Epidermal melanocyte (primary cell): Measurements from ENCODE around the gene CXCL1.

ENCODE experiments used
- DNase-seq: peaks from one replicate; pipeline ENCODE4 v3.0.0; 2011; ENCODE audit warnings: low spot score; ENCODE audit not compliant: insufficient read length

Gene CXCL1

DNA sequence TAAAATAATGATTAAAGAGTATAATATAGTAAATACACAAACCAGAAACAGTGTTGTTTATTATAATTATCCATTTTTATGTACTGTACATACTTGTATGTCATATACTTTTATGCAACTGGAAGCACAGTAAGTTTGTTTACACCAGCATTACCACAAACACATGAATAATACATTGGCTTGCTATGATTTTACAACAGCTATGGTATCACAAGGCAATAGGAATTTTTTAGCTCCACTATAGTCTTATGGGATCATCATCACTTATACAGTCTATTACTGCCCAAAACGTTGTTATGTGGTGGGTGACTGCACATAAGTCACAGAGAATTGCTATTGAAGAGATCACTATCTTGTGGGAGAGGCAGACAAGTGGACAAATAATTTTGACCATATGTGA, 17.9 kb upstream of the CXCL1 start:
- DNase-seq, result no peak

GRCh38 chr4:73852771-73853170, 16.4 kb upstream of the CXCL1 start:
- DNase-seq, result no peak

DNA sequence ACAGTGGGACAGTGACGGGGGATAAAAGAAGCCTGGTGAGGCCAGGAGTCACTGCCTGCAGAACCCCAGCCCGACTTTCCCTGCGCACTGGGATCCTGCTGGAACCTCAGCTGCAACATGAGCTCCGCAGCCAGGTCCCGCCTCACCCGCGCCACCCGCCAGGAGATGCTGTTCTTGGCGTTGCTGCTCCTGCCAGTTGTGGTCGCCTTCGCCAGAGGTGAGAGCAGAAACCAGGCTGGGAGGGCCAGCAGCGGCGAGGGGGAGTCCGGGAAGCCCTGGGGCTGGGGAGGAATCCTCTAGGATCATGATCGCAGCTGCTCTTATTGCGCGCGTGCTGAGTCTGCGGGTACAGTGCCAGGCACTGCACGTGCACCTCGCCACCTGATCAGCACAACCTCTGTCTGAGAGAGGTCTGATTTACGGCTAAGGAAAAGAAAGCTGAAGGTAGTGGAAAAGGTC, 15.9 kb upstream of the CXCL1 start, which contains the start of gene PF4V1:
Gene PF4V1, plus strand, starts transcription at position 51 of the 459 bp plus-strand sequence. Its CDS starts 67 bp downstream, at position 118.
- DNase-seq, result no peak

DNA sequence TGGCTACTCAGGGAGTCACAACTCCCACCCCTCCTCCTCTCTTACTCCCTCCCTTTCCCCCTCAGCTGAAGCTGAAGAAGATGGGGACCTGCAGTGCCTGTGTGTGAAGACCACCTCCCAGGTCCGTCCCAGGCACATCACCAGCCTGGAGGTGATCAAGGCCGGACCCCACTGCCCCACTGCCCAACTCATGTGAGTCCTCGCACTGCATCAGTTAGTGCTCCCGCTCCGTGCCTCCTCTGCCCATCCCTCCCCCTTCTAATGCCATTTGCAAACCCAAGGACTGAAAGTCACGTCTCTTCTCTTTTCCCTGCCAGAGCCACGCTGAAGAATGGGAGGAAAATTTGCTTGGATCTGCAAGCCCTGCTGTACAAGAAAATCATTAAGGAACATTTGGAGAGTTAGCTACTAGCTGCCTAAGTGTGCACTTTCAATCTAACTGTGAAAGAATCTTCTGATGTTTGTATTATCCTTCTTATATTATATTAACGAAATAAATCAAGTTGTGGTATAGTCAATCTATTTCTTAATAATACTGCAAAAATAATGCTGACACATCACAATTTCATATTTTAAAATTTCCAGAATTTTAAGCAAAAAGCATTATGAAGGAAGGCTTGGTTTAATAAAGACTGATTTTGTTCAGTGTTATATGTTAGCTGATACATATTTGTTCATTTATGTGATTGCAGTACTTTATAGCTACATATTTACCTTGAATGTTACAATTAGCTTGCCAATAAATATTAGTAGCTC, 15.3 kb upstream of the CXCL1 start:
- no peak for DNase-seq

- no peak for DNase-seq
Observed at GRCh38 chr4:73855406-73855805, 13.8 kb upstream of the CXCL1 start.

DNA sequence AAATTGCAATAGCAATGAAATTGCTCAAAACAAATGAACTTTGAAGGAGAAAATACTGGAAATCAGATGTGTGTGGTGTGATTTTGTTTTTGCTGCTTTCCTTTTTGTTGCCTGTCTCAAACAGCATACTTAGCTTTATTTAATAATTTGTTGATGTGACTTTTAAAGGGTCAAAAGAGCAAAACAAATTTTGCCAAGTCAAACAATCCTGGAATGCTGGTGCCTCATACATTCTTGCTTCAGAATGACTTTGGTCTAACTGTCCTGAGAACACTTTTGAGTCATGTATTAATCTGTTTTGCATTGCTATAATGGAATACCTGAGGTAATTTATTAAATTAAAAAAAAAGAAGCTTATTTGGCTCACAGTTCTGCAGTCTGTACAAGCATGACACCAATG, 12.7 kb upstream of the CXCL1 start:
- DNase-seq, result no peak

GRCh38 chr4:73859614-73860088, 9.5 kb upstream of the CXCL1 start:
- DNase-seq, result no peak

GRCh38 chr4:73860181-73860580, 9.0 kb upstream of the CXCL1 start:
- DNase-seq, result no peak

DNA sequence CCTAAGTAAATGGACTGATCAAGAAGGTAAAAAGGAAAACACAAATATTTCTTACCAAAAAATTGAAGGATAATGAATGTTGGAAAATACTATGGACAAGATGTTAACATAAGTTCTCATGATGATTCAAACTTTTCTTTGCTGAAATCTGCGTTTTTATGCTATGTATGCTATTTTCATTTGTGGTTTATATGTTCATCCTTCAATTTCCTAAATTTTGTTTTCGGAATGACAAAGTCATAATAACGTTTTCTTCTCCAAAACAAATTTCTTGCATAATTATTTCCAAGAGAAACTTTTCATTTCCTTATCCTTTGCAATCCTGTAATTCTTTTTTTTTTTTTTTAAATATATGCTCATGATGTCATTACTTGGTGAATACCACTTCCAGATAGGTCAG, 8.3 kb upstream of the CXCL1 start:
- no peak for DNase-seq

- no peak for DNase-seq
Observed at GRCh38 chr4:73862322-73862721, 6.9 kb upstream of the CXCL1 start.

GRCh38 chr4:73864365-73864764, 4.8 kb upstream of the CXCL1 start:
- no peak for DNase-seq

DNA sequence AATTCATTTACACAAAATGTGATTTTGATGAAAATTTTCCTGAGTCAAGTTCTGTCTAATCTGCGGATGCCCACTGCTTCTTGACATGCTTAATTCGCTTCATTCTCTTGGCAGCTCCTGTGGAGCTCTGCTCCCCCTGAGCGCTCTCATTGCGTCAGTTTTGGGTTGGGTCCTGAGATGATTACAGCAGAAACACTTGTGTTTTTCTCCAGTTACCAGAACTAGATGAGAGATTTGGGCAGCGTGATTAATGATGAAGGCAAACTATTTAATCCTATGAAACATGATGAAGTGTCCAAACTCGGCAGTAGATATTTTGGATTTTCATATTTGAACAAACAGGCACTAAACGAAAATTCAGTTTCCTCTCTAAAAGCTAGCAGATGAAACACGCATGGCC, 4.2 kb upstream of the CXCL1 start:
- no peak for DNase-seq

GRCh38 chr4:73865431-73866096, 3.6 kb upstream of the CXCL1 start:
- no peak for DNase-seq

DNA sequence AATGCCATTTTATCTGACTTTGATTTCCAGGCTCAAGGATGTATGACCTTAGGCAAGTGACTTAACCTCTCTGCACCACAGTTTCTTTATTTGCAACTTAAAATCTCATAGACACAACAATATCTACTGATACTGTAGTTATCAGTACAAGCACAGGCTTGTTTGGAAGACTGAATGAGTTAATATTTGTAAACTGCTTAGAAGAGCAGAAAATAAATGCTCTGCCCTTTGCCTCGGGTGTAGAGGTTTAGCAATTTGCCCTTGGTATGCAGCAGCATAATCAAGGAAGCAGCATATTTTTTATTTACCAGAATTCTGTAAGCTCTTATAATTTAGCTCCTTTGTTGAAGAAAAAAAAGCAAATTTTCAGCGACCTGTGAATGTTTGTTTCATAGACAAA, 2.9 kb upstream of the CXCL1 start:
- DNase-seq, result no peak

GRCh38 chr4:73867783-73868182, 1.4 kb upstream of the CXCL1 start:
- DNase-seq, result no peak

- DNase-seq, result no peak
Observed at GRCh38 chr4:73868206-73869129, 725 bp upstream of the CXCL1 start.

- no peak for DNase-seq
Observed at GRCh38 chr4:73870260-73870659, 1.1 kb downstream of the CXCL1 start.

GRCh38 chr4:73870768-73871167, 1.6 kb downstream of the CXCL1 start:
- DNase-seq, result no peak

- no peak for DNase-seq
Observed at GRCh38 chr4:73871511-73872310, 2.5 kb downstream of the CXCL1 start.

GRCh38 chr4:73872316-73873108, 3.3 kb downstream of the CXCL1 start:
- no peak for DNase-seq
